H1 (cell line): ENCODE data around the gene NSUN6. TPM values are rescaled to one million over a fixed set of nuclear protein-coding genes. Genes with fewer than 3 reads are reported as not detected.

Experiments
- HDAC6 ChIP-seq: IDR thresholded peaks from one replicate; pipeline ENCODE4 v1.7.1; 2012; ENCODE audit warnings: low read depth, mild to moderate bottlenecking, inconsistent platforms, low read length, moderate library complexity
- polyA plus RNA-seq, 7 experiments: library from polyadenylated mRNA; depleted of rRNA in 3 of 7; stranded (reverse) in 5 of 7; unstranded in 2 of 7; fragments of >200 nt in 5 of 7; fragments of 200-250 nt in 2 of 7; gene quantifications; 1 replicate in 5 of 7; 2 replicates in 1 of 7; 4 replicates in 1 of 7; pipeline versions ENCODE4 v1.2.1 to v1.2.3, GENCODE V29; 2011 to 2013; ENCODE audit warnings: missing spikeins in 2 of 7, mixed read lengths in 2 of 7
- total RNA-seq: library from RNA; stranded (reverse); fragmentation: NEBNext Ultra II Directional; extraction: Animal tissue kit (Norgen Biotek cat#: 25700); gene quantifications from 2 replicates; pipeline ENCODE4 v1.2.1, GENCODE V29; 2021
- TF ChIP-seq, protein P1 (sequence below): fragments of 300-600 bp; sonication (generic); IDR thresholded peaks from 2 replicates; pipeline ENCODE4 v1.7.1; 2012; ENCODE audit warnings: low read length, moderate library complexity, mild to moderate bottlenecking, inconsistent platforms; ENCODE audit not compliant: insufficient replicate concordance

NSUN6 gene
- total and polyA plus RNA-seq, 2 of the 8 experiments (the other 6 are each of a cell fraction or from before 2014, with no cell fraction given), result 5.9 to 14.4 TPM

DNA sequence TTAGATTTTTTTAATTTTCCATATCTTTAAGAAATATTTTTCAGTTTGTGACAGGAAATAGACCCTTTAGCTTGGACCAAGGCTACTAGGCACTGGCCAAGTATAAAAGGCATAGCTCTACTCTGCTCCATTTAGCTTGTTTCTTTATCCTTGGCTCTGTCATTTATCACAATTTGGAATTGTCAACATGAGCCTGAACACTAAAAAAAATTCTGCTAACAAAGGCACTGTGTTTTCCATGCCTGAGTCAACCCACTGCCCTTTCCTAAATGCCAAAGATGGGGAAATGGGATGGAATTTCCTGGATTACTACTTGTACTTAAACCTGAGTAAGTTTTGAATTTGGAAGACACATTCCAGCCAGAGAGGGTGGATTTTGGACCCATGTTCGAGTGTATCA, 128.4 kb downstream of the NSUN6 start (continued):
- TF ChIP-seq, protein P1, sequence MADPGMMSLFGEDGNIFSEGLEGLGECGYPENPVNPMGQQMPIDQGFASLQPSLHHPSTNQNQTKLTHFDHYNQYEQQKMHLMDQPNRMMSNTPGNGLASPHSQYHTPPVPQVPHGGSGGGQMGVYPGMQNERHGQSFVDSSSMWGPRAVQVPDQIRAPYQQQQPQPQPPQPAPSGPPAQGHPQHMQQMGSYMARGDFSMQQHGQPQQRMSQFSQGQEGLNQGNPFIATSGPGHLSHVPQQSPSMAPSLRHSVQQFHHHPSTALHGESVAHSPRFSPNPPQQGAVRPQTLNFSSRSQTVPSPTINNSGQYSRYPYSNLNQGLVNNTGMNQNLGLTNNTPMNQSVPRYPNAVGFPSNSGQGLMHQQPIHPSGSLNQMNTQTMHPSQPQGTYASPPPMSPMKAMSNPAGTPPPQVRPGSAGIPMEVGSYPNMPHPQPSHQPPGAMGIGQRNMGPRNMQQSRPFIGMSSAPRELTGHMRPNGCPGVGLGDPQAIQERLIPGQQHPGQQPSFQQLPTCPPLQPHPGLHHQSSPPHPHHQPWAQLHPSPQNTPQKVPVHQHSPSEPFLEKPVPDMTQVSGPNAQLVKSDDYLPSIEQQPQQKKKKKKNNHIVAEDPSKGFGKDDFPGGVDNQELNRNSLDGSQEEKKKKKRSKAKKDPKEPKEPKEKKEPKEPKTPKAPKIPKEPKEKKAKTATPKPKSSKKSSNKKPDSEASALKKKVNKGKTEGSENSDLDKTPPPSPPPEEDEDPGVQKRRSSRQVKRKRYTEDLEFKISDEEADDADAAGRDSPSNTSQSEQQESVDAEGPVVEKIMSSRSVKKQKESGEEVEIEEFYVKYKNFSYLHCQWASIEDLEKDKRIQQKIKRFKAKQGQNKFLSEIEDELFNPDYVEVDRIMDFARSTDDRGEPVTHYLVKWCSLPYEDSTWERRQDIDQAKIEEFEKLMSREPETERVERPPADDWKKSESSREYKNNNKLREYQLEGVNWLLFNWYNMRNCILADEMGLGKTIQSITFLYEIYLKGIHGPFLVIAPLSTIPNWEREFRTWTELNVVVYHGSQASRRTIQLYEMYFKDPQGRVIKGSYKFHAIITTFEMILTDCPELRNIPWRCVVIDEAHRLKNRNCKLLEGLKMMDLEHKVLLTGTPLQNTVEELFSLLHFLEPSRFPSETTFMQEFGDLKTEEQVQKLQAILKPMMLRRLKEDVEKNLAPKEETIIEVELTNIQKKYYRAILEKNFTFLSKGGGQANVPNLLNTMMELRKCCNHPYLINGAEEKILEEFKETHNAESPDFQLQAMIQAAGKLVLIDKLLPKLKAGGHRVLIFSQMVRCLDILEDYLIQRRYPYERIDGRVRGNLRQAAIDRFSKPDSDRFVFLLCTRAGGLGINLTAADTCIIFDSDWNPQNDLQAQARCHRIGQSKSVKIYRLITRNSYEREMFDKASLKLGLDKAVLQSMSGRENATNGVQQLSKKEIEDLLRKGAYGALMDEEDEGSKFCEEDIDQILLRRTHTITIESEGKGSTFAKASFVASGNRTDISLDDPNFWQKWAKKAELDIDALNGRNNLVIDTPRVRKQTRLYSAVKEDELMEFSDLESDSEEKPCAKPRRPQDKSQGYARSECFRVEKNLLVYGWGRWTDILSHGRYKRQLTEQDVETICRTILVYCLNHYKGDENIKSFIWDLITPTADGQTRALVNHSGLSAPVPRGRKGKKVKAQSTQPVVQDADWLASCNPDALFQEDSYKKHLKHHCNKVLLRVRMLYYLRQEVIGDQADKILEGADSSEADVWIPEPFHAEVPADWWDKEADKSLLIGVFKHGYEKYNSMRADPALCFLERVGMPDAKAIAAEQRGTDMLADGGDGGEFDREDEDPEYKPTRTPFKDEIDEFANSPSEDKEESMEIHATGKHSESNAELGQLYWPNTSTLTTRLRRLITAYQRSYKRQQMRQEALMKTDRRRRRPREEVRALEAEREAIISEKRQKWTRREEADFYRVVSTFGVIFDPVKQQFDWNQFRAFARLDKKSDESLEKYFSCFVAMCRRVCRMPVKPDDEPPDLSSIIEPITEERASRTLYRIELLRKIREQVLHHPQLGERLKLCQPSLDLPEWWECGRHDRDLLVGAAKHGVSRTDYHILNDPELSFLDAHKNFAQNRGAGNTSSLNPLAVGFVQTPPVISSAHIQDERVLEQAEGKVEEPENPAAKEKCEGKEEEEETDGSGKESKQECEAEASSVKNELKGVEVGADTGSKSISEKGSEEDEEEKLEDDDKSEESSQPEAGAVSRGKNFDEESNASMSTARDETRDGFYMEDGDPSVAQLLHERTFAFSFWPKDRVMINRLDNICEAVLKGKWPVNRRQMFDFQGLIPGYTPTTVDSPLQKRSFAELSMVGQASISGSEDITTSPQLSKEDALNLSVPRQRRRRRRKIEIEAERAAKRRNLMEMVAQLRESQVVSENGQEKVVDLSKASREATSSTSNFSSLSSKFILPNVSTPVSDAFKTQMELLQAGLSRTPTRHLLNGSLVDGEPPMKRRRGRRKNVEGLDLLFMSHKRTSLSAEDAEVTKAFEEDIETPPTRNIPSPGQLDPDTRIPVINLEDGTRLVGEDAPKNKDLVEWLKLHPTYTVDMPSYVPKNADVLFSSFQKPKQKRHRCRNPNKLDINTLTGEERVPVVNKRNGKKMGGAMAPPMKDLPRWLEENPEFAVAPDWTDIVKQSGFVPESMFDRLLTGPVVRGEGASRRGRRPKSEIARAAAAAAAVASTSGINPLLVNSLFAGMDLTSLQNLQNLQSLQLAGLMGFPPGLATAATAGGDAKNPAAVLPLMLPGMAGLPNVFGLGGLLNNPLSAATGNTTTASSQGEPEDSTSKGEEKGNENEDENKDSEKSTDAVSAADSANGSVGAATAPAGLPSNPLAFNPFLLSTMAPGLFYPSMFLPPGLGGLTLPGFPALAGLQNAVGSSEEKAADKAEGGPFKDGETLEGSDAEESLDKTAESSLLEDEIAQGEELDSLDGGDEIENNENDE, result no peak
- TF ChIP-seq HDAC6, result no peak
- TF ChIP-seq, all 59 proteins: peak for 0
